EH (cell line): Measurements from ENCODE around the gene IHH.

Experiments
- DNase-seq: peaks from one replicate; pipeline ENCODE4 v3.0.0-alpha.2; 2015; ENCODE audit warnings: low read depth

IHH gene

GRCh38 chr2:219038600-219038999 is 22.1 kb downstream of the IHH start:
- no peak for DNase-seq

- DNase-seq: no peak
Observed at GRCh38 chr2:219037783-219038499, 22.8 kb downstream of the IHH start.

- no peak for DNase-seq
Observed at GRCh38 chr2:219035942-219036341, 24.8 kb downstream of the IHH start.

- no peak for DNase-seq
Observed at GRCh38 chr2:219034823-219035222, 25.9 kb downstream of the IHH start.

GRCh38 chr2:219032051-219032745 is 28.5 kb downstream of the IHH start:
- DNase-seq: no peak

- no peak for DNase-seq
Observed at GRCh38 chr2:219031005-219031738, 29.5 kb downstream of the IHH start.

GRCh38 chr2:219030177-219030940 is 30.4 kb downstream of the IHH start:
- DNase-seq: no peak

- peak; percentile 76 for DNase-seq
Observed at GRCh38 chr2:219029829-219030165, 30.9 kb downstream of the IHH start.

- no peak for DNase-seq
Observed at GRCh38 chr2:219028996-219029828, 31.5 kb downstream of the IHH start.

GRCh38 chr2:219028141-219028540 is 32.6 kb downstream of the IHH start:
- no peak for DNase-seq

GRCh38 chr2:219027511-219028055 is 33.1 kb downstream of the IHH start:
- no peak for DNase-seq

GRCh38 chr2:219026946-219027345 is 33.8 kb downstream of the IHH start:
- no peak for DNase-seq

- DNase-seq: no peak
Observed at GRCh38 chr2:219025637-219026585, 34.8 kb downstream of the IHH start.

GRCh38 chr2:219024059-219024458 is 36.7 kb downstream of the IHH start:
- no peak for DNase-seq

- DNase-seq: no peak
Observed at GRCh38 chr2:219023045-219023605, 37.6 kb downstream of the IHH start.

- no peak for DNase-seq
Observed at GRCh38 chr2:219022616-219023015, 38.1 kb downstream of the IHH start.

- DNase-seq: no peak
Observed at GRCh38 chr2:219022041-219022440, 38.7 kb downstream of the IHH start.

GRCh38 chr2:219021591-219021990 is 39.1 kb downstream of the IHH start:
- no peak for DNase-seq

- peak; percentile 40 for DNase-seq
Observed at GRCh38 chr2:219020604-219021365, 39.9 kb downstream of the IHH start.
